GM19468 (cell line): Measurements from ENCODE around the gene GOLM1.

Source experiments
- ATAC-seq: cut with Tn5 transposase; IDR thresholded peaks from one replicate; pipeline ENCODE4 v1.9.1; 2021; ENCODE audit warnings: mild to moderate bottlenecking, moderate library complexity, moderate number of reproducible peaks; ENCODE audit not compliant: unreplicated experiment; ENCODE audit errors: extremely low read depth

The GOLM1 gene

GRCh38 chr9:85995599-85995998 lies 103.8 kb downstream of the GOLM1 start:
- no peak for ATAC-seq

- no peak for ATAC-seq
These were observed 104.3 kb downstream of the GOLM1 start for GRCh38 chr9:85995097-85995496.

DNA sequence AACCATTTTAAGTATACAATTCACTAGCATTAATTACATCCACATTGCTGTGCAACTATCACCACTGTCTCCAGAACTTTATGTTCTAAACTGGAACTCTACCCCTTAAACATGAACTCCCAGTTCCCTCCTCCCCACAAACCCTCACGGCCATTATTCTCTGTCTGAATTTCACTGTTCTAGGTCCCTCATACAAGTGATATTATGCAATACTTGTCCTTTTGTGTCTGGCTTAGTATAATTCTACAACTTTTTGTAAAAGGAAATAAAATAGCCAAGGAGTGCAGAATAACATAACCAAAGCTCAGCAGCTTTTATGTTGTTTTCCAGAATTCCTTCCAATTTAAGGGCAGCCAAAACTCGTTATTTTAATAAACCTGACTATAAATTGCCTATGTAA lies 105.2 kb downstream of the GOLM1 start:
- no peak for ATAC-seq

- no peak for ATAC-seq
These were observed 112.1 kb downstream of the GOLM1 start for GRCh38 chr9:85987236-85987635.

DNA sequence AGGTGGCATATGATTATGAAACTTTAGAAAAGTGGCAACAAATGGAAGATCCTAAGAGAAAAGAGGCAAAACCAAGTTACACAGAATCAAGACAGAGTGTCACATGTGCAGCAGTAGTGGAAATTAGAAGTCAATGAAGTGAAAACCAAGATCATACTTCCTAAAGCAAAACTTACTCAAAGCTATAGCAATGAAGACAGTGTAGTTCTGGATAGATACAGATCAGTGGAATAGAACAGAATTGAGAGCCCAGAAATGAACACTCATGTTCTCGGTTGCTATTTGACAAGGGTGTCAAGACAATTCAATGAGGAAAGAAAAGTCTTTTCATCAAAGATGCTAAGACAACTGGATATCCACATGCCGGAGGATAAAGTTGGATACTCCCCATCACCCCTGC lies 114.9 kb downstream of the GOLM1 start:
- ATAC-seq = no peak

DNA sequence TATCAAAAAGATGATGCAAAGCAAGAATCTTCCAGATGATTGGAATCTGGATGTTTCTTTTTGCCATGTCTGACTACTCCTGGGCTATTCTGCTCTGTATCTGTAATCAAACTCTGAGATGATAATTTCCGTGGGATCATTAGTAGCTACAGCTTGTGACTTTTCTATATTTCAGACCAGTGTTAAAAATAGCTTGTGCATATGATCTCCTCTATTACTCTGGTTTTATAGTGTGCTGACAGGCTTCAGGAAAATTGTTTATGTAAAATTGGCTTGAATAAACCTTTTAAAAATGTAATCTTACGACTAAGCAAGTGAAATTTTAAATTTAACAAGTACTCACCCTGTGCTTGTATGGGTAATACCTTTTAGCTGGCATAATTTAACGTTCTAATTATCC lies 118.0 kb downstream of the GOLM1 start:
- no peak for ATAC-seq

GRCh38 chr9:85978496-85978895 lies 120.9 kb downstream of the GOLM1 start:
- ATAC-seq = no peak
